SK-N-SH treated with all-trans-retinoic acid at 6 μM for 48 hours (cell line): Measurements from ENCODE around the gene KLHL1.

Experiments
- ARNTL ChIP-seq: fragments of 450-650 bp; formaldehyde crosslinking; IDR thresholded peaks from 2 replicates; pipeline ENCODE4 v1.5.0; 2020; ENCODE audit warnings: low read depth, mild to moderate bottlenecking, moderate library complexity, borderline replicate concordance
- CREB5 ChIP-seq: fragments of 250-450 bp; sonication (Bioruptor Pico); IDR thresholded peaks from 2 replicates; pipeline ENCODE4 v1.5.1; 2020; ENCODE audit warnings: low read depth, mild to moderate bottlenecking, moderate library complexity
- RARB ChIP-seq: fragments of 250-450 bp; sonication (Bioruptor Pico); IDR thresholded peaks from 2 replicates; pipeline ENCODE4 v1.8.0; 2021; ENCODE audit warnings: mild to moderate bottlenecking, moderate library complexity
- ZFP3 ChIP-seq: fragments of 250-450 bp; sonication (Bioruptor Pico); IDR thresholded peaks from 2 replicates; pipeline ENCODE4 v1.5.0; 2020; ENCODE audit warnings: mild to moderate bottlenecking, moderate library complexity
- ZNF70 ChIP-seq: fragments of 450-650 bp; formaldehyde crosslinking; IDR thresholded peaks from 2 replicates; pipeline ENCODE4 v1.5.0; 2020; ENCODE audit warnings: mild to moderate bottlenecking, moderate library complexity

- TF ChIP-seq ARNTL (CRISPR knock-in tag) = no peak
- TF ChIP-seq ZFP3 (CRISPR knock-in tag) = no peak
- TF ChIP-seq CREB5 (CRISPR knock-in tag) = no peak
- no peak for TF ChIP-seq ZNF70
- no peak for TF ChIP-seq RARB (CRISPR knock-in tag)
Measured at GRCh38 chr13:69769608-69770007, 338.6 kb downstream of the KLHL1 start.
